HG03066 (cell line): ENCODE results near the gene PPP2R5C.
A peak's percentile ranks its signal among the peaks of the same experiment; 100 is the strongest.
"Not testable (repeated sequence)": the region's sequence is repeated elsewhere in the genome, so short reads cannot be mapped to it uniquely, and the experiment has no call there.

Experiments
- ATAC-seq: cut with Tn5 transposase; IDR thresholded peaks from one replicate; pipeline ENCODE4 v1.9.1; 2021; ENCODE audit warnings: low read depth; ENCODE audit not compliant: unreplicated experiment

The PPP2R5C gene

GRCh38 chr14:101776344-101776743 is 14.8 kb downstream of the PPP2R5C start:
- ATAC-seq: no peak

GRCh38 chr14:101780390-101780789 is 18.9 kb downstream of the PPP2R5C start:
- ATAC-seq: no peak

- ATAC-seq: no peak
Measured at GRCh38 chr14:101780887-101781239, 19.4 kb downstream of the PPP2R5C start.

- ATAC-seq: no peak
Measured at GRCh38 chr14:101781240-101782061, 19.9 kb downstream of the PPP2R5C start.

- no peak for ATAC-seq
Measured at GRCh38 chr14:101783260-101784016, 21.9 kb downstream of the PPP2R5C start.

GRCh38 chr14:101784631-101785030 is 23.1 kb downstream of the PPP2R5C start:
- ATAC-seq: no peak

- no peak for ATAC-seq
Measured at GRCh38 chr14:101788016-101788635, 26.6 kb downstream of the PPP2R5C start.

- no peak for ATAC-seq
Measured at GRCh38 chr14:101789222-101789621, 27.7 kb downstream of the PPP2R5C start.

- no peak for ATAC-seq
Measured at GRCh38 chr14:101790232-101790631, 28.7 kb downstream of the PPP2R5C start.

- no peak for ATAC-seq
Measured at GRCh38 chr14:101791919-101792572, 30.5 kb downstream of the PPP2R5C start.

- ATAC-seq: no peak
Measured at GRCh38 chr14:101796016-101796415, 34.5 kb downstream of the PPP2R5C start.

- ATAC-seq: no peak
Measured at GRCh38 chr14:101796479-101796878, 35.0 kb downstream of the PPP2R5C start.

- no peak for ATAC-seq
Measured at GRCh38 chr14:101797856-101798255, 36.3 kb downstream of the PPP2R5C start.

GRCh38 chr14:101804373-101804772 is 42.9 kb downstream of the PPP2R5C start:
- not testable (repeated sequence) for ATAC-seq

- not testable (repeated sequence) for ATAC-seq
Measured at GRCh38 chr14:101806252-101806651, 44.7 kb downstream of the PPP2R5C start.

GRCh38 chr14:101808020-101808641 is 46.6 kb downstream of the PPP2R5C start:
- ATAC-seq: no peak

- no peak for ATAC-seq
Measured at GRCh38 chr14:101808894-101809670, 47.6 kb downstream of the PPP2R5C start.

- peak; percentile 91 for ATAC-seq
Measured at GRCh38 chr14:101809671-101810514, 48.4 kb downstream of the PPP2R5C start.
